Fibroblast of lung (primary cell): ENCODE results near the gene COPS4.

Source experiments
- CTCF ChIP-seq, 2 donors: IDR thresholded peaks in 1 of 2; conservative IDR thresholded peaks in 1 of 2; 1 replicate in 1 of 2; 2 replicates in 1 of 2; pipeline ENCODE4 v1.5.1; 2011 to 2012; ENCODE audit warnings: low read length in 2 of 2, control low read depth in 1 of 2, inconsistent platforms in 1 of 2, low read depth in 1 of 2, mild to moderate bottlenecking in 1 of 2
- EZH2 ChIP-seq: IDR thresholded peaks from 2 replicates; pipeline ENCODE4 v1.5.1; 2012; ENCODE audit warnings: low read length, control low read depth, mild to moderate bottlenecking; ENCODE audit errors: missing control alignments

- TF ChIP-seq EZH2 (no peak), CTCF (conservative IDR thresholded peaks at IDR 0.05 in 1 of 2, IDR thresholded peaks at IDR 0.05 in 1 of 2; ENCODE audit: low read depth in 1 of 2, low read length in 2 of 2) (no peak)
These were observed 12.1 kb upstream of the COPS4 start for GRCh38 chr4:83022724-83023450.
